Gastroesophageal sphincter (tissue), 3 donors: ENCODE data around the gene SCG3.

ENCODE experiments used
- EP300 ChIP-seq: sonication (generic); formaldehyde crosslinking; IDR thresholded peaks from one replicate; pipeline ENCODE4 v1.6.1; 2017; ENCODE audit warnings: antibody characterized with exemption, mild to moderate bottlenecking
- POLR2A ChIP-seq, 2 donors: fragments of 450-650 bp; IDR thresholded peaks; one replicate each; pipeline ENCODE4 v1.6.1; 2017; ENCODE audit warnings: antibody characterized with exemption in 2 of 2, mild to moderate bottlenecking in 2 of 2, moderate library complexity in 1 of 2
- POLR2AphosphoS5 ChIP-seq: sonication (generic); formaldehyde crosslinking; IDR thresholded peaks from one replicate; pipeline ENCODE4 v1.6.1; 2017; ENCODE audit warnings: antibody characterized with exemption
- TF ChIP-seq, protein P1 (sequence below), 4 experiments: fragments of 200-600 bp in 2 of 4; fragments of 450-650 bp in 2 of 4; sonication (generic) in 1 of 4; IDR thresholded peaks; one replicate each; pipeline ENCODE4 v1.5.1; 2017 to 2019; ENCODE audit warnings: antibody characterized with exemption in 4 of 4, mild to moderate bottlenecking in 2 of 4, moderate library complexity in 2 of 4

DNA sequence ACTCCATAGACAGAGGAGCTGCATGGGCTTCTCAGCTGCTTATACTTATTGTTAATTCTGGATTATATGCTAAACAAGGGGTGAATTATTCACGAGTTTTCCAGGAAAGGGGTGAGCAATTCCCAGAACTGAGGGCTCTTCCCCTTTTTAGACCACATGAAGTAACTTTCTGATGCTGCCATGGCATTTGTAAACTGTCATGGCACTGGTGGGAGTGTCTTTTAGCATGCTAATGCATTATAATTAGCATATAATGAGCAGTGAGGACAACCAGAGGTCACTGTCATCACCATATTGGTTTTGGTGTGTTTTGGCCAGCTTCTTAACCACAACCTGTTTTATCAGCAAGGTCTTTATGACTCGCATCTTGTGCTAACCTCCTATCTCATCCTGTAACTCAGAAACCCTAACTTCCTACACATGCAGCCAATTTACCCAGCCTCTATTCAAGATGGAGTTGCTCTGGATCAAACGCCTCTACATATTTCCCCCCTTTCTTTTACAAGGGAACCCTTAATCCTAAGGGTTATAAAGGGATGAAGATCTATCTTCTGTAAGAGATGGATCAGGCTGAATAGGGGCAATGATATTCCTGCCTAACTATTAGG, 46.6 kb upstream of the SCG3 start:
- TF ChIP-seq POLR2AphosphoS5 (no peak), POLR2A (IDR thresholded peaks at IDR 0.05) (no peak), EP300 (no peak)
- TF ChIP-seq, protein P1, sequence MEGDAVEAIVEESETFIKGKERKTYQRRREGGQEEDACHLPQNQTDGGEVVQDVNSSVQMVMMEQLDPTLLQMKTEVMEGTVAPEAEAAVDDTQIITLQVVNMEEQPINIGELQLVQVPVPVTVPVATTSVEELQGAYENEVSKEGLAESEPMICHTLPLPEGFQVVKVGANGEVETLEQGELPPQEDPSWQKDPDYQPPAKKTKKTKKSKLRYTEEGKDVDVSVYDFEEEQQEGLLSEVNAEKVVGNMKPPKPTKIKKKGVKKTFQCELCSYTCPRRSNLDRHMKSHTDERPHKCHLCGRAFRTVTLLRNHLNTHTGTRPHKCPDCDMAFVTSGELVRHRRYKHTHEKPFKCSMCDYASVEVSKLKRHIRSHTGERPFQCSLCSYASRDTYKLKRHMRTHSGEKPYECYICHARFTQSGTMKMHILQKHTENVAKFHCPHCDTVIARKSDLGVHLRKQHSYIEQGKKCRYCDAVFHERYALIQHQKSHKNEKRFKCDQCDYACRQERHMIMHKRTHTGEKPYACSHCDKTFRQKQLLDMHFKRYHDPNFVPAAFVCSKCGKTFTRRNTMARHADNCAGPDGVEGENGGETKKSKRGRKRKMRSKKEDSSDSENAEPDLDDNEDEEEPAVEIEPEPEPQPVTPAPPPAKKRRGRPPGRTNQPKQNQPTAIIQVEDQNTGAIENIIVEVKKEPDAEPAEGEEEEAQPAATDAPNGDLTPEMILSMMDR (IDR thresholded peaks at IDR 0.05), result no peak
